ENCODE measurements around the gene TMED8.
"Not testable (repeated sequence)": the region's sequence is repeated elsewhere in the genome, so short reads cannot be mapped to it uniquely, and the experiment has no call there.

TMED8 gene

DNA sequence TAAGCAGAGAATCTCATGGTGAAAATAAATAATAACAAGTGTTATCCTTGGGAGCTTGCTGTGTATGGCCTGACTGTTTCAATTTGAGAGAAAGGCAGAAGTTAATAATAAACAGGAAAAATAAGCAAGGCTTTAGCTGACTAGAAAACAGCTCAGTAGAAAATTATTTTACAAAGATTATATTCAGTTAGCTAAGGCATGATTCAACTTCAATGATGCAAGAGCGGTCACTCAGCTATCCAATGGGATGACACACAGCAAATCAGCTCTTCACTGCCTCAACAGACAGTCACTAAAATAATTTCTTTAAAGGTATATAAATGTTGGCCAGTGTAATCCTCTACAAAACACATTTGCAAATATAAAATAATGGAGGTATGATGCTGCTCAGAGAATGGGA is 37.5 kb downstream of the TMED8 start:
- Histone ChIP-seq H3K4me3 (ENCODE audit: low read depth, low read length) (no peak overlapping the region), H3K9me3 (ENCODE audit: control insufficient read depth, insufficient read depth, low read depth, low read length) (no peaks in the 10 kb centered on the region), H3K9ac (ENCODE audit: low read length) (no peak overlapping the region), H3K27ac (ENCODE audit: low read depth, low read length) (peak overlapping the region; percentile 60; the same call in 1 of the 2 replicates), H3K27me3 (ENCODE audit: control insufficient read depth, insufficient read depth, low read length) (no peaks in the 10 kb centered on the region), H3K36me3 (ENCODE audit: control insufficient read depth, insufficient read depth, low read length) (peaks cover 10% of the 10 kb centered on the region), H3K4me1 (ENCODE audit: control insufficient read depth, insufficient read depth, low read length) (peaks cover 59% of the 10 kb centered on the region)

DNA sequence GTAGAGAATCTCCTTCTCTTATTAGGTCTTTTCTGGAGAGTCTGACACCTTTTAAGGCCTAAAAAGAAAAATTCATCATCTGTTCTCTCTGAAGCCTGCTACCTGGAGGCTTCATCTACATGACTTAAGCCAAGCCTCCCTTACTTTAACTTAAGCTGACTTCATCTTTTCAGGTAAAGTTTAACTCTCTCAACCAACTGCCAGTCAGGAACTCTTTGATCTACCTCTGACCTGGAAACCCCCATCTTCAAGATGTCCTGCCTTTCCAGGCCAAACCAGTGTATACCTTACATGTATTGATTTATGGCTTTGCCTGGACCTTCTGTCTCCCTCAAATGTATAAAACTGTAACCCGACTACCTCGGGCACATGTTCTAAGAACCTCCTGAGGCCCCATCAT is 38.6 kb downstream of the TMED8 start:
- Histone ChIP-seq H3K27me3 (ENCODE audit: control insufficient read depth, insufficient read depth, low read length) (no peaks in the 10 kb centered on the region), H3K36me3 (ENCODE audit: control insufficient read depth, insufficient read depth, low read length) (peaks cover 10% of the 10 kb centered on the region), H3K4me1 (ENCODE audit: control insufficient read depth, insufficient read depth, low read length) (peaks cover 48% of the 10 kb centered on the region), H3K9me3 (ENCODE audit: control insufficient read depth, insufficient read depth, low read depth, low read length) (no peaks in the 10 kb centered on the region), H3K4me3 (ENCODE audit: low read depth, low read length) (no peak overlapping the region), H3K27ac (ENCODE audit: low read depth, low read length) (peak overlapping the region; percentile 60), H3K9ac (ENCODE audit: low read length) (no peak overlapping the region)

- peak overlapping the region; percentile 60 for H3K27ac ChIP-seq (ENCODE audit: low read depth, low read length)
- no peaks in the 10 kb centered on the region for H3K27me3 ChIP-seq (ENCODE audit: control insufficient read depth, insufficient read depth, low read length)
These were observed 39.0 kb downstream of the TMED8 start for GRCh38 chr14:77337880-77338279.

GRCh38 chr14:77337255-77337654 is 39.6 kb downstream of the TMED8 start:
- peak overlapping the region; percentile 60 for H3K27ac ChIP-seq (ENCODE audit: low read depth, low read length)
- not testable (repeated sequence) for H3K9me3 ChIP-seq (ENCODE audit: control insufficient read depth, insufficient read depth, low read depth, low read length); H3K36me3 ChIP-seq (ENCODE audit: control insufficient read depth, insufficient read depth, low read length); H3K27me3 ChIP-seq (ENCODE audit: control insufficient read depth, insufficient read depth, low read length); H3K4me3 ChIP-seq (ENCODE audit: low read depth, low read length)
- H3K4me1 ChIP-seq (ENCODE audit: control insufficient read depth, insufficient read depth, low read length) = peaks cover 38% of the 10 kb centered on the region
- H3K9ac ChIP-seq (ENCODE audit: low read length) = peak overlapping the region; percentile 2

More at GRCh38 chr14:77337880-77338279, 39.0 kb downstream of the TMED8 start:
- H3K9me3 ChIP-seq (ENCODE audit: control insufficient read depth, insufficient read depth, low read depth, low read length) = no peaks in the 10 kb centered on the region
- peaks cover 44% of the 10 kb centered on the region for H3K4me1 ChIP-seq (ENCODE audit: control insufficient read depth, insufficient read depth, low read length)
- H3K4me3 ChIP-seq (ENCODE audit: low read depth, low read length) = no peak overlapping the region
- H3K36me3 ChIP-seq (ENCODE audit: control insufficient read depth, insufficient read depth, low read length) = peaks cover 6% of the 10 kb centered on the region
- H3K9ac ChIP-seq (ENCODE audit: low read length) = peak overlapping the region; percentile 2

DNA sequence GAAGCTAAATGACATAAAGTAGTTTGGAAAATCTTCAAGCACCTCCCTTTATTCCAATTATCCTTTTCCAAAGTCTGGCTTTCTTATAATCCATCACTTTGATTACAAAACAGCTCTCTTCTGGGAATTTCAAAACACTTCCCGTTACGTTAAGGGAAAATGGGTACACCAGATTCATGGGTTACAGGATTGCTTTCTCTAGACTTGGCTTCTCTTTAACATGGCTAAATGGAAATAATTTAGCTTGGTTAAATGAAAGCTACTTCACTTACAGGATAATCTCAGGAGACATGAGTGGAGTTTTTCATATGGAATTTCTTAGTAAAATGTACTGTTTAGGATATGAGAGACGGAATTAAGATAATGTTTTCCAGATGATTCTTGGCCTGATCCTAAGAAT is 41.3 kb downstream of the TMED8 start:
- no peaks in the 10 kb centered on the region for H3K9me3 ChIP-seq (ENCODE audit: control insufficient read depth, insufficient read depth, low read depth, low read length)
- no peaks in the 10 kb centered on the region for H3K36me3 ChIP-seq (ENCODE audit: control insufficient read depth, insufficient read depth, low read length)
- H3K27me3 ChIP-seq (ENCODE audit: control insufficient read depth, insufficient read depth, low read length) = no peaks in the 10 kb centered on the region
- H3K9ac ChIP-seq (ENCODE audit: low read length) = no peak overlapping the region
- H3K4me3 ChIP-seq (ENCODE audit: low read depth, low read length) = no peak overlapping the region
- no peak overlapping the region for H3K27ac ChIP-seq (ENCODE audit: low read depth, low read length)
- H3K4me1 ChIP-seq (ENCODE audit: control insufficient read depth, insufficient read depth, low read length) = peaks cover 38% of the 10 kb centered on the region

DNA sequence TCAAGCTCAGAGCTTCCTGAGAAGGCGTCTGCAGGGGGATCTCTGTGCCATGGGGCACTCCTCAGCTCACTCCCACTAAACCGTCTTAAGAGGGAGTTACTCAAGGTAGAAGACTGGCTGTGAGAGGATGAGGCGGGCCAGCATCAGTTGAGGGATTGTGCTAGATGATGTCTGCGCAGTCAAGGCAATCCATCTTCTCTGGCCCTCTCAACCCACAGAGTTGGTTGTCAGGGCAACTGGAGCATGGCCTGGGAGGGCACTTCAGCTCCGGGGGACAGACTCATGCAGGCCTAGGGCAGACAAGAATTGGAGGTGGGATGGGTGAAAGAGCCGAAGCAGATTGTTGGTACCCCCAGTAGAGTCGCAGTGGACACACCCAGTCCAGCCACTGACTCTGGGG is 47.0 kb downstream of the TMED8 start:
- Histone ChIP-seq H3K4me1 (ENCODE audit: control insufficient read depth, insufficient read depth, low read length) (peaks cover 9% of the 10 kb centered on the region), H3K27me3 (ENCODE audit: control insufficient read depth, insufficient read depth, low read length) (no peaks in the 10 kb centered on the region), H3K4me3 (ENCODE audit: low read depth, low read length) (no peak overlapping the region), H3K9me3 (ENCODE audit: control insufficient read depth, insufficient read depth, low read depth, low read length) (no peaks in the 10 kb centered on the region), H3K36me3 (ENCODE audit: control insufficient read depth, insufficient read depth, low read length) (no peaks in the 10 kb centered on the region), H3K9ac (ENCODE audit: low read length) (no peak overlapping the region), H3K27ac (ENCODE audit: low read depth, low read length) (no peak overlapping the region)

- Histone ChIP-seq H3K27me3 (ENCODE audit: control insufficient read depth, insufficient read depth, low read length) (no peaks in the 10 kb centered on the region), H3K36me3 (ENCODE audit: control insufficient read depth, insufficient read depth, low read length) (no peaks in the 10 kb centered on the region), H3K9ac (ENCODE audit: low read length) (no peak overlapping the region), H3K9me3 (ENCODE audit: control insufficient read depth, insufficient read depth, low read depth, low read length) (no peaks in the 10 kb centered on the region), H3K4me1 (ENCODE audit: control insufficient read depth, insufficient read depth, low read length) (peaks cover 22% of the 10 kb centered on the region), H3K27ac (ENCODE audit: low read depth, low read length) (no peak overlapping the region), H3K4me3 (ENCODE audit: low read depth, low read length) (no peak overlapping the region)
These were observed 49.8 kb downstream of the TMED8 start for GRCh38 chr14:77327111-77327510.

- Histone ChIP-seq H3K4me1 (ENCODE audit: control insufficient read depth, insufficient read depth, low read length) (peaks cover 26% of the 10 kb centered on the region), H3K9ac (ENCODE audit: low read length) (no peak overlapping the region), H3K4me3 (ENCODE audit: low read depth, low read length) (no peak overlapping the region), H3K27me3 (ENCODE audit: control insufficient read depth, insufficient read depth, low read length) (no peaks in the 10 kb centered on the region), H3K9me3 (ENCODE audit: control insufficient read depth, insufficient read depth, low read depth, low read length) (no peaks in the 10 kb centered on the region), H3K36me3 (ENCODE audit: control insufficient read depth, insufficient read depth, low read length) (no peaks in the 10 kb centered on the region), H3K27ac (ENCODE audit: low read depth, low read length) (no peak overlapping the region)
These were observed 51.2 kb downstream of the TMED8 start for GRCh38 chr14:77325746-77326094.

- Histone ChIP-seq H3K36me3 (ENCODE audit: control insufficient read depth, insufficient read depth, low read length) (no peaks in the 10 kb centered on the region), H3K9me3 (ENCODE audit: control insufficient read depth, insufficient read depth, low read depth, low read length) (no peaks in the 10 kb centered on the region), H3K4me3 (ENCODE audit: low read depth, low read length) (no peak overlapping the region), H3K4me1 (ENCODE audit: control insufficient read depth, insufficient read depth, low read length) (peaks cover 26% of the 10 kb centered on the region), H3K27ac (ENCODE audit: low read depth, low read length) (no peak overlapping the region), H3K27me3 (ENCODE audit: control insufficient read depth, insufficient read depth, low read length) (no peaks in the 10 kb centered on the region), H3K9ac (ENCODE audit: low read length) (no peak overlapping the region)
These were observed 51.8 kb downstream of the TMED8 start for GRCh38 chr14:77324816-77325745.

- H3K4me3 ChIP-seq (ENCODE audit: low read depth, low read length) = no peak overlapping the region
- H3K27me3 ChIP-seq (ENCODE audit: control insufficient read depth, insufficient read depth, low read length) = no peaks in the 10 kb centered on the region
- H3K36me3 ChIP-seq (ENCODE audit: control insufficient read depth, insufficient read depth, low read length) = no peaks in the 10 kb centered on the region
- no peak overlapping the region for H3K27ac ChIP-seq (ENCODE audit: low read depth, low read length)
- peaks cover 31% of the 10 kb centered on the region for H3K4me1 ChIP-seq (ENCODE audit: control insufficient read depth, insufficient read depth, low read length)
- H3K9me3 ChIP-seq (ENCODE audit: control insufficient read depth, insufficient read depth, low read depth, low read length) = no peaks in the 10 kb centered on the region
- H3K9ac ChIP-seq (ENCODE audit: low read length) = no peak overlapping the region
These were observed 52.6 kb downstream of the TMED8 start for GRCh38 chr14:77324289-77324688.

GRCh38 chr14:77323571-77323970 is 53.3 kb downstream of the TMED8 start:
- no peaks in the 10 kb centered on the region for H3K27me3 ChIP-seq (ENCODE audit: control insufficient read depth, insufficient read depth, low read length)
- H3K4me1 ChIP-seq (ENCODE audit: control insufficient read depth, insufficient read depth, low read length) = peaks cover 33% of the 10 kb centered on the region
- no peaks in the 10 kb centered on the region for H3K36me3 ChIP-seq (ENCODE audit: control insufficient read depth, insufficient read depth, low read length)
- H3K27ac ChIP-seq (ENCODE audit: low read depth, low read length) = no peak overlapping the region
- H3K4me3 ChIP-seq (ENCODE audit: low read depth, low read length) = no peak overlapping the region
- no peak overlapping the region for H3K9ac ChIP-seq (ENCODE audit: low read length)
- no peaks in the 10 kb centered on the region for H3K9me3 ChIP-seq (ENCODE audit: control insufficient read depth, insufficient read depth, low read depth, low read length)
